Activated CD4-positive, CD25-positive, alpha-beta regulatory T cell treated with anti-CD3 and anti-CD28 coated beads, Interleukin-2, amount 50 U/mL, for 24 hours (primary cell): ENCODE results near the gene GOLGA6A.

ENCODE experiments used
- ATAC-seq, 2 donors: fragments of 150-1000 bp; cut with Tn5 transposase; one replicate each; pipeline ENCODE4 v1.10.0; 2021; ENCODE audit warnings: mild to moderate bottlenecking in 1 of 2, moderate library complexity in 1 of 2

GOLGA6A gene

GRCh38 chr15:74035121-74036017 lies 47.0 kb downstream of the GOLGA6A start:
- no peak for ATAC-seq

- no peak for ATAC-seq
These were observed 48.1 kb downstream of the GOLGA6A start for GRCh38 chr15:74034206-74034755.

- no peak for ATAC-seq
These were observed 49.5 kb downstream of the GOLGA6A start for GRCh38 chr15:74032606-74033561.

GRCh38 chr15:74032046-74032445 lies 50.3 kb downstream of the GOLGA6A start:
- ATAC-seq = no peak

GRCh38 chr15:74028646-74029045 lies 53.7 kb downstream of the GOLGA6A start:
- no peak for ATAC-seq

- no peak for ATAC-seq
These were observed 54.7 kb downstream of the GOLGA6A start for GRCh38 chr15:74027688-74028087.

- no peak for ATAC-seq
These were observed 56.9 kb downstream of the GOLGA6A start for GRCh38 chr15:74025436-74025835.

- no peak for ATAC-seq
These were observed 57.7 kb downstream of the GOLGA6A start for GRCh38 chr15:74024687-74025086.

- no peak for ATAC-seq
These were observed 59.5 kb downstream of the GOLGA6A start for GRCh38 chr15:74022706-74023470.
